ENCODE measurements around the gene C1orf116.

Gene C1orf116

GRCh38 chr1:207019661-207020060, 12.9 kb downstream of the C1orf116 start:
- WGBS (ENCODE audit: insufficient coverage, insufficient read length), result no CpG with 5 or more reads among the region's 2 CpGs
- no peak for DNase-seq (ENCODE audit: low read depth, low spot score)
- H3K27me3 ChIP-seq (ENCODE audit: control insufficient read depth, insufficient read depth, low read length), result no peaks in the 10 kb centered on the region
- no peak overlapping the region for H3K27ac ChIP-seq (ENCODE audit: low read length)
- H3K9me3 ChIP-seq (ENCODE audit: control insufficient read depth, insufficient read depth, low read length), result no peaks in the 10 kb centered on the region
- no peaks in the 10 kb centered on the region for H3K36me3 ChIP-seq (ENCODE audit: control insufficient read depth, insufficient read depth, low read length)
- peaks cover 1% of the 10 kb centered on the region; the same call in 1 of the 2 replicates for H3K4me1 ChIP-seq (ENCODE audit: control insufficient read depth, insufficient read depth, low read length)
- no peak overlapping the region for H3K4me3 ChIP-seq (ENCODE audit: low read length)

DNA sequence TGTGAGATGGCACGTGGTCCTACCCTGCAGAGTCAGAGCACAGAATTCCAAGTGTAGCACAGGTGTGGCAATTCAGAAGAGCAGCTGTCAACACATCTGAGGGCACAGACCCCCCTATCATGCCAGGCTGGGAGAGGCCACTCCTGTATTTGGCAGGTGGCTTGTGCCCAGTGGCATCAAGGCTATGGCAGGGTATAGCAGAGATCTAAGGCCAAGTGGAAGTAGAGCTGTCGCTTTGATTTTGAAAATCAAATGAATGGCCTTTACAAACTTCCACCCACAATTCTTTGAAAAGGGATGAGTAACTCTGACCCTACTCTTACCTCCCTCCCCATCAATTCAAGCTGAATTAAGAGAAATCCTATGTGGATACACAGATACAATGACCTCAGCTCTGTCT, 13.4 kb downstream of the C1orf116 start:
- Histone ChIP-seq H3K4me3 (ENCODE audit: low read length) (no peak overlapping the region), H3K27ac (ENCODE audit: low read length) (no peak overlapping the region), H3K9me3 (ENCODE audit: control insufficient read depth, insufficient read depth, low read length) (no peaks in the 10 kb centered on the region), H3K27me3 (ENCODE audit: control insufficient read depth, insufficient read depth, low read length) (no peaks in the 10 kb centered on the region), H3K36me3 (ENCODE audit: control insufficient read depth, insufficient read depth, low read length) (no peaks in the 10 kb centered on the region), H3K4me1 (ENCODE audit: control insufficient read depth, insufficient read depth, low read length) (no peaks in the 10 kb centered on the region)
- WGBS (ENCODE audit: insufficient coverage, insufficient read length), result no CpG with 5 or more reads among the region's 2 CpGs
- DNase-seq (ENCODE audit: low read depth, low spot score), result no peak

- H3K36me3 ChIP-seq (ENCODE audit: control insufficient read depth, insufficient read depth, low read length), result no peaks in the 10 kb centered on the region
- no peak overlapping the region for H3K27ac ChIP-seq (ENCODE audit: low read length)
- H3K4me1 ChIP-seq (ENCODE audit: control insufficient read depth, insufficient read depth, low read length), result no peaks in the 10 kb centered on the region
- H3K4me3 ChIP-seq (ENCODE audit: low read length), result no peak overlapping the region
- WGBS (ENCODE audit: insufficient coverage, insufficient read length), result no CpG with 5 or more reads among the region's 4 CpGs
- no peaks in the 10 kb centered on the region for H3K9me3 ChIP-seq (ENCODE audit: control insufficient read depth, insufficient read depth, low read length)
- no peaks in the 10 kb centered on the region for H3K27me3 ChIP-seq (ENCODE audit: control insufficient read depth, insufficient read depth, low read length)
- DNase-seq (ENCODE audit: low read depth, low spot score), result no peak
Observed at GRCh38 chr1:207018707-207019106, 13.8 kb downstream of the C1orf116 start.

- Histone ChIP-seq H3K9me3 (ENCODE audit: control insufficient read depth, insufficient read depth, low read length) (no peaks in the 10 kb centered on the region), H3K36me3 (ENCODE audit: control insufficient read depth, insufficient read depth, low read length) (no peaks in the 10 kb centered on the region), H3K4me3 (ENCODE audit: low read length) (no peak overlapping the region), H3K27me3 (ENCODE audit: control insufficient read depth, insufficient read depth, low read length) (no peaks in the 10 kb centered on the region), H3K4me1 (ENCODE audit: control insufficient read depth, insufficient read depth, low read length) (no peaks in the 10 kb centered on the region), H3K27ac (ENCODE audit: low read length) (no peak overlapping the region)
- WGBS (ENCODE audit: insufficient coverage, insufficient read length), result no CpG with 5 or more reads among the region's 7 CpGs
- DNase-seq (ENCODE audit: low read depth, low spot score), result no peak
Observed at GRCh38 chr1:207017615-207018559, 14.7 kb downstream of the C1orf116 start.

DNA sequence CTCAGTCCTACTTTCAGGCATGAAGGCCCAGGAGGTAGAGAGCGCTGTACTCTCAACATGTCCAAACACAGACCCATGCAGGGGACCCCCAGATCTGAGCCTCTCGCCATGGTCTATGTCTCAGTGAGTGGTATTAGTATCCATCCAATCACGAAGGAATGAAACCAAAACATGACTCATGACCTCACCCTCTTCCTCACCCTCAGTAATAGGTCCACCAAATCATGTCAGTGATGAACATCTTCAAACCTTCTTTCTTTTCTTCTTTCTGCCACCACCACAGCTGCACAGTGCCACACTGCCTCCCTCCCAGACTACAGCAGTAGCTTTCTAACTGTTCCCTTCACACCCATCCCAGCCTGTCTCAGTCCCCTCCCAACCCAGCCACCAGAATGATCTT, 16.8 kb downstream of the C1orf116 start:
- DNase-seq (ENCODE audit: low read depth, low spot score), result no peak
- Histone ChIP-seq H3K9me3 (ENCODE audit: control insufficient read depth, insufficient read depth, low read length) (no peaks in the 10 kb centered on the region), H3K27me3 (ENCODE audit: control insufficient read depth, insufficient read depth, low read length) (no peaks in the 10 kb centered on the region), H3K36me3 (ENCODE audit: control insufficient read depth, insufficient read depth, low read length) (no peaks in the 10 kb centered on the region), H3K27ac (ENCODE audit: low read length) (no peak overlapping the region), H3K4me1 (ENCODE audit: control insufficient read depth, insufficient read depth, low read length) (no peaks in the 10 kb centered on the region), H3K4me3 (ENCODE audit: low read length) (no peak overlapping the region)
- WGBS (ENCODE audit: insufficient coverage, insufficient read length), result no CpG with 5 or more reads among the region's 3 CpGs

DNA sequence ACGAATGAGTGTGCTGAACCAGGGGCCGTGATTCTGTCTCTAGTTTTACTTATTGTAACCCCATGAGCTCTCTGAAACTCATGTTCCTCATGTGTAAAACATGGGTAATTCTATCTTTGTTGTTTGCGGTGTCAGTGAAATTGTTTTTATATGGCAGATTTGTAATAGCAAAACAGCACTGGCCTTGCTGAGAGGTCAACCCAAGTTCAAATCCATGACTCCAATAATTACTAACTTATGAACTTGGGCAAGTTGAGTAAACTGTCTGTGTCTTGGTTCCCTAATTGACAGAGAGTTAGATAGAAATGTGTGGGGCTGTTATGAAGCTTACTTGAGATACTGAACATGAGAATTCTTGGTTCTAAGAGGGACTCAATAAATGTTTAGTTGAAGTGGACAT, 17.8 kb downstream of the C1orf116 start:
- Histone ChIP-seq H3K4me3 (ENCODE audit: low read length) (no peak overlapping the region), H3K9me3 (ENCODE audit: control insufficient read depth, insufficient read depth, low read length) (no peaks in the 10 kb centered on the region), H3K4me1 (ENCODE audit: control insufficient read depth, insufficient read depth, low read length) (no peaks in the 10 kb centered on the region), H3K27me3 (ENCODE audit: control insufficient read depth, insufficient read depth, low read length) (no peaks in the 10 kb centered on the region), H3K27ac (ENCODE audit: low read length) (no peak overlapping the region), H3K36me3 (ENCODE audit: control insufficient read depth, insufficient read depth, low read length) (no peaks in the 10 kb centered on the region)
- DNase-seq (ENCODE audit: low read depth, low spot score), result no peak
- WGBS (ENCODE audit: insufficient coverage, insufficient read length), result no CpG with 5 or more reads among the region's 3 CpGs

GRCh38 chr1:207013321-207014085, 19.1 kb downstream of the C1orf116 start:
- DNase-seq (ENCODE audit: low read depth, low spot score), result no peak
- H3K36me3 ChIP-seq (ENCODE audit: control insufficient read depth, insufficient read depth, low read length), result no peaks in the 10 kb centered on the region
- no peaks in the 10 kb centered on the region for H3K4me1 ChIP-seq (ENCODE audit: control insufficient read depth, insufficient read depth, low read length)
- H3K27me3 ChIP-seq (ENCODE audit: control insufficient read depth, insufficient read depth, low read length), result no peaks in the 10 kb centered on the region
- no peaks in the 10 kb centered on the region for H3K9me3 ChIP-seq (ENCODE audit: control insufficient read depth, insufficient read depth, low read length)
- no CpG with 5 or more reads among the region's 6 CpGs for WGBS (ENCODE audit: insufficient coverage, insufficient read length)
- H3K27ac ChIP-seq (ENCODE audit: low read length), result no peak overlapping the region
- no peak overlapping the region for H3K4me3 ChIP-seq (ENCODE audit: low read length)

GRCh38 chr1:207010726-207011125, 21.8 kb downstream of the C1orf116 start:
- no peak for DNase-seq (ENCODE audit: low read depth, low spot score)
- no peaks in the 10 kb centered on the region for H3K27me3 ChIP-seq (ENCODE audit: control insufficient read depth, insufficient read depth, low read length)
- H3K4me3 ChIP-seq (ENCODE audit: low read length), result no peak overlapping the region
- H3K27ac ChIP-seq (ENCODE audit: low read length), result no peak overlapping the region
- H3K36me3 ChIP-seq (ENCODE audit: control insufficient read depth, insufficient read depth, low read length), result no peaks in the 10 kb centered on the region
- no peaks in the 10 kb centered on the region for H3K9me3 ChIP-seq (ENCODE audit: control insufficient read depth, insufficient read depth, low read length)
- no peaks in the 10 kb centered on the region for H3K4me1 ChIP-seq (ENCODE audit: control insufficient read depth, insufficient read depth, low read length)
- WGBS (ENCODE audit: insufficient coverage, insufficient read length), result no CpG with 5 or more reads among the region's 2 CpGs

DNA sequence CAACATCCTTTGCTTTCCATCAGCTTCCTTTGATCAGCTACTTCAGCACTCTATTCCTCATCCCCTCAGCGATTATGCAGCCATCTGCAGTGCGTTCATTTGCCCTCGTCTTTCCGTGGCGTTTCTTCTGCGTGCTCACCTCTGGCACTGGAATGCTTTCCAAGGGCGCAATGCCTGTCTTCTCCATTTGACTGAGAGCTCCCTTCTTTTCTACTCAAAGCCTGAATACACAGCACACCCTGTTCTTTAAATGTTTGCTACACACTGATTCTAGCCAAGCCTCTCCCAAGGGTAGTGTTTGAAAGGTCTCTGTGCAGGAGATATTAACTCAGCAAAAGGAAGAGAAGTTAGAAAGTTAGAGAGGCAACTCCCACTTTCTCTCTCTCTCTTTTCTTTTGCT, 22.6 kb downstream of the C1orf116 start:
- no CpG with 5 or more reads among the region's 7 CpGs for WGBS (ENCODE audit: insufficient coverage, insufficient read length)
- H3K4me1 ChIP-seq (ENCODE audit: control insufficient read depth, insufficient read depth, low read length), result no peaks in the 10 kb centered on the region
- no peak overlapping the region for H3K27ac ChIP-seq (ENCODE audit: low read length)
- DNase-seq (ENCODE audit: low read depth, low spot score), result no peak
- H3K36me3 ChIP-seq (ENCODE audit: control insufficient read depth, insufficient read depth, low read length), result no peaks in the 10 kb centered on the region
- no peaks in the 10 kb centered on the region for H3K27me3 ChIP-seq (ENCODE audit: control insufficient read depth, insufficient read depth, low read length)
- no peaks in the 10 kb centered on the region for H3K9me3 ChIP-seq (ENCODE audit: control insufficient read depth, insufficient read depth, low read length)
- no peak overlapping the region for H3K4me3 ChIP-seq (ENCODE audit: low read length)

- H3K27ac ChIP-seq (ENCODE audit: low read length), result no peak overlapping the region
- no peak overlapping the region for H3K4me3 ChIP-seq (ENCODE audit: low read length)
- DNase-seq (ENCODE audit: low read depth, low spot score), result no peak
- no CpG with 5 or more reads among the region's 10 CpGs for WGBS (ENCODE audit: insufficient coverage, insufficient read length)
- H3K9me3 ChIP-seq (ENCODE audit: control insufficient read depth, insufficient read depth, low read length), result no peaks in the 10 kb centered on the region
- H3K4me1 ChIP-seq (ENCODE audit: control insufficient read depth, insufficient read depth, low read length), result no peaks in the 10 kb centered on the region
- H3K36me3 ChIP-seq (ENCODE audit: control insufficient read depth, insufficient read depth, low read length), result no peaks in the 10 kb centered on the region
- H3K27me3 ChIP-seq (ENCODE audit: control insufficient read depth, insufficient read depth, low read length), result no peaks in the 10 kb centered on the region
Observed at GRCh38 chr1:207009182-207009850, 23.2 kb downstream of the C1orf116 start.
